IMR-90 (cell line): Measurements from ENCODE around the gene NCOA5. TPM values are rescaled to one million over a fixed set of nuclear protein-coding genes. Genes with fewer than 3 reads are reported as not detected.

Source experiments
- ATAC-seq: fragments of 200-7000 bp; cut with Tn5 transposase; 2 replicates; pipeline ENCODE4 v1.9.1; 2020; ENCODE audit warnings: low read depth, mild to moderate bottlenecking, moderate library complexity
- BruUV-seq: library from RNA; stranded (reverse); fragments of 400-500 nt; replicated peaks from 2 replicates; lab custom pipeline; 2021; lab: Mats Ljungman, UMichigan
- CTCF ChIA-PET: fragments of 300-600 bp; formaldehyde crosslinking; extraction: SDS; loops from one replicate; lab custom pipeline; 2021; ENCODE audit warnings: antibody characterized with exemption; lab: Yijun Ruan, JAX
- POLR2A ChIA-PET: fragments of 300-600 bp; sonication (Branson Sonifier 250); formaldehyde crosslinking; loops from one replicate; lab custom pipeline; 2022; ENCODE audit warnings: antibody characterized with exemption; ENCODE audit not compliant: unreplicated experiment; lab: Charles Lee
- DNase-seq: peaks from one replicate; pipeline ENCODE4 v3.0.0; 2013
- H2AFZ ChIP-seq: replicated peaks from 2 replicates; pipeline ENCODE3; 2013; ENCODE audit warnings: low read length, mild to moderate bottlenecking; ENCODE audit not compliant: poor library complexity
- H2AK5ac ChIP-seq: 2 replicates; pipeline ENCODE4 v1.6.1; 2013; ENCODE audit warnings: low read depth, low read length, inconsistent platforms
- H2AK9ac ChIP-seq: replicated peaks from 2 replicates; pipeline ENCODE3; 2013; ENCODE audit warnings: mild to moderate bottlenecking, low read depth, low read length, moderate library complexity; ENCODE audit not compliant: poor library complexity
- H2BK120ac ChIP-seq: 2 replicates; pipeline ENCODE4 v1.6.1; 2013; ENCODE audit warnings: low read depth, low read length, inconsistent platforms
- H2BK15ac ChIP-seq: 3 replicates; pipeline ENCODE4 v1.6.1; 2013; ENCODE audit warnings: low read depth, low read length, inconsistent platforms
- H2BK20ac ChIP-seq: 2 replicates; pipeline ENCODE4 v1.6.1; 2013; ENCODE audit warnings: low read depth, mild to moderate bottlenecking, inconsistent platforms, low read length, moderate library complexity
- H2BK5ac ChIP-seq: 2 replicates; pipeline ENCODE4 v1.6.1; 2013; ENCODE audit warnings: mild to moderate bottlenecking, low read depth, low read length, inconsistent platforms; ENCODE audit not compliant: poor library complexity, severe bottlenecking
- H3K14ac ChIP-seq: replicated peaks from 2 replicates; pipeline ENCODE4 v1.6.1; 2013; ENCODE audit warnings: low read depth, low read length, inconsistent platforms
- H3K18ac ChIP-seq: 2 replicates; pipeline ENCODE4 v1.6.1; 2013; ENCODE audit warnings: low read depth, low read length, control low read depth
- H3K23ac ChIP-seq: 2 replicates; pipeline ENCODE4 v1.6.1; 2013; ENCODE audit warnings: low read depth, low read length, inconsistent platforms
- H3K27ac ChIP-seq: 2 replicates; pipeline ENCODE4 v1.5.1; 2013; ENCODE audit warnings: mild to moderate bottlenecking, control low read depth, low read length; ENCODE audit not compliant: insufficient read depth
- H3K27me3 ChIP-seq: 2 replicates; pipeline ENCODE4 v1.6.1; 2013; ENCODE audit warnings: low read length; ENCODE audit not compliant: control insufficient read depth, insufficient read depth
- H3K36me3 ChIP-seq: 2 replicates; pipeline ENCODE4 v1.6.1; 2013; ENCODE audit warnings: low read length, mixed read lengths; ENCODE audit not compliant: control insufficient read depth, insufficient read depth
- H3K4ac ChIP-seq: 2 replicates; pipeline ENCODE4 v1.6.1; 2013; ENCODE audit warnings: low read depth, low read length, inconsistent platforms
- H3K4me1 ChIP-seq: 2 replicates; pipeline ENCODE4 v1.6.1; 2013; ENCODE audit warnings: low read length, mixed read lengths; ENCODE audit not compliant: control insufficient read depth, insufficient read depth
- H3K4me2 ChIP-seq: 2 replicates; pipeline ENCODE4 v1.6.1; 2013; ENCODE audit warnings: low read depth, mild to moderate bottlenecking, control low read depth, low read length, moderate library complexity
- H3K4me3 ChIP-seq: 2 replicates; pipeline ENCODE4 v1.5.1; 2013; ENCODE audit warnings: low read depth, mild to moderate bottlenecking, control low read depth, low read length, moderate library complexity; ENCODE audit not compliant: insufficient read depth
- H3K56ac ChIP-seq: 2 replicates; pipeline ENCODE4 v1.6.1; 2013; ENCODE audit warnings: low read length, inconsistent platforms; ENCODE audit not compliant: insufficient read depth; ENCODE audit errors: extremely low read depth
- H3K79me1 ChIP-seq, 2 experiments: 2 replicates each; pipeline ENCODE4 v1.6.1; 2013; ENCODE audit warnings: low read length in 2 of 2, inconsistent platforms in 1 of 2, low read depth in 1 of 2
- H3K9ac ChIP-seq: 2 replicates; pipeline ENCODE4 v1.6.1; 2013; ENCODE audit warnings: low read depth, low read length, control low read depth
- H3K9me1 ChIP-seq: 2 replicates; pipeline ENCODE4 v1.6.1; 2013; ENCODE audit warnings: low read length, inconsistent platforms; ENCODE audit not compliant: insufficient read depth
- H3K9me3 ChIP-seq: 2 replicates; pipeline ENCODE4 v1.6.1; 2013; ENCODE audit warnings: low read length; ENCODE audit not compliant: control insufficient read depth, insufficient read depth
- H4K20me1 ChIP-seq: 2 replicates; pipeline ENCODE4 v1.6.1; 2013; ENCODE audit warnings: low read length, inconsistent platforms; ENCODE audit not compliant: insufficient read depth
- H4K5ac ChIP-seq: 2 replicates; pipeline ENCODE4 v1.6.1; 2013; ENCODE audit warnings: mild to moderate bottlenecking, low read depth, low read length, control low read depth
- H4K8ac ChIP-seq, 2 experiments: 2 replicates each; pipeline ENCODE4 v1.6.1; 2013; ENCODE audit warnings: low read depth in 2 of 2, low read length in 2 of 2, control low read depth in 1 of 2, inconsistent platforms in 1 of 2
- H4K91ac ChIP-seq: 2 replicates; pipeline ENCODE4 v1.6.1; 2013; ENCODE audit warnings: low read depth, low read length, inconsistent platforms; ENCODE audit not compliant: insufficient read depth
- BHLHE40 ChIP-seq: fragments of 150-350 bp; IDR thresholded peaks from 2 replicates; pipeline ENCODE4 v1.6.1; 2016; ENCODE audit warnings: mild to moderate bottlenecking, low read depth, low read length
- CEBPB ChIP-seq: IDR thresholded peaks from 2 replicates; pipeline ENCODE4 v1.6.1; 2012; ENCODE audit warnings: low read depth, low read length, improper control_type of control experiment
- CTCF ChIP-seq: conservative IDR thresholded peaks from 2 replicates; pipeline ENCODE4 v1.5.1; 2012; ENCODE audit warnings: mild to moderate bottlenecking, low read depth, low read length, improper control_type of control experiment
- MAFK ChIP-seq: IDR thresholded peaks from 2 replicates; pipeline ENCODE4 v1.6.1; 2012; ENCODE audit warnings: low read depth, low read length, improper control_type of control experiment
- MAZ ChIP-seq: IDR thresholded peaks from 2 replicates; pipeline ENCODE4 v1.6.1; 2012; ENCODE audit warnings: low read depth, mild to moderate bottlenecking, low read length, improper control_type of control experiment, moderate library complexity, borderline replicate concordance
- MXI1 ChIP-seq: IDR thresholded peaks from 2 replicates; pipeline ENCODE4 v1.6.1; 2012; ENCODE audit warnings: low read depth, mild to moderate bottlenecking, low read length, moderate library complexity, borderline replicate concordance
- POLR2A ChIP-seq: IDR thresholded peaks from 2 replicates; pipeline ENCODE4 v1.6.1; 2012; ENCODE audit warnings: mild to moderate bottlenecking, low read depth, low read length
- RAD21 ChIP-seq: IDR thresholded peaks from 2 replicates; pipeline ENCODE4 v1.6.1; 2012; ENCODE audit warnings: low read length, improper control_type of control experiment
- RFX5 ChIP-seq: IDR thresholded peaks from 2 replicates; pipeline ENCODE4 v1.8.0; 2012; ENCODE audit warnings: low read depth, mild to moderate bottlenecking, low read length, moderate library complexity
- SMC3 ChIP-seq: fragments of 150-350 bp; IDR thresholded peaks from 2 replicates; pipeline ENCODE4 v1.6.1; 2016; ENCODE audit warnings: low read depth, mild to moderate bottlenecking, antibody characterized with exemption, low read length, moderate library complexity
- USF2 ChIP-seq: fragments of 150-350 bp; IDR thresholded peaks from 2 replicates; pipeline ENCODE4 v1.6.1; 2017; ENCODE audit warnings: mild to moderate bottlenecking, antibody characterized with exemption, low read length, low read depth
- WGBS, 2 experiments: methylation state at CpG; one replicate each; pipeline versions ENCODE4 v1.1.5 to v1.1.7; 2013; ENCODE audit warnings: missing lambda C conversion rate in 2 of 2; ENCODE audit not compliant: insufficient read length in 1 of 2; ENCODE audit errors: extremely low coverage in 2 of 2; 5-methylcytosine and 5-hydroxymethylcytosine counted together
- dilution Hi-C: fragments of 300-500 bp; cut with HindIII; formaldehyde crosslinking; loops from one replicate; pipeline ENCODE4 v1.14.3; 2018; ENCODE audit warnings: low sequenced_read_pairs; ENCODE audit not compliant: unreplicated experiment
- in situ Hi-C: fragments of 300-500 bp; cut with MboI; formaldehyde crosslinking; loops from 3 replicates; pipeline ENCODE4 v1.14.3; 2019; ENCODE audit warnings: low sequenced_read_pairs, inconsistent platforms, mixed read lengths
- intact Hi-C: fragments of 100-400 bp; cut with micrococcal nuclease; formaldehyde crosslinking; loops from 2 replicates; pipeline ENCODE4 v1.10.0; 2022
- polyA plus RNA-seq, 3 experiments: library from polyadenylated mRNA; depleted of rRNA; stranded (reverse); fragments of >200 nt; gene quantifications; 2 replicates each; pipeline ENCODE4 v1.2.3, GENCODE V29; 2012; ENCODE audit warnings: low replicate concordance in 1 of 3
- total RNA-seq: library from RNA; depleted of rRNA; stranded (reverse); fragments of >200 nt; gene quantifications from 2 replicates; pipeline ENCODE4 v1.2.3, GENCODE V29; 2012
- TF ChIP-seq, protein P1 (sequence below): fragments of 150-350 bp; IDR thresholded peaks from 2 replicates; pipeline ENCODE4 v1.6.1; 2016; ENCODE audit warnings: low read depth, mild to moderate bottlenecking, low read length, moderate library complexity, borderline replicate concordance

Gene NCOA5
- total and polyA plus RNA-seq, 2 of the 4 experiments (the other 2 are of a cell fraction): 17.4 to 20.6 TPM

GRCh38 chr20:46062151-46062550 is 27.6 kb downstream of the NCOA5 start:
- no peak overlapping the region for H3K14ac ChIP-seq
- H4K5ac ChIP-seq: no peak overlapping the region
- WGBS, 2 experiments: 86% methylated on average over 1 of the region's 4 CpGs; no CpG with 5 or more reads in 1 of the 2 experiments
- no peak overlapping the region for H2AK5ac ChIP-seq
- peaks cover 3% of the 10 kb centered on the region; the same call in 1 of the 2 replicates for H3K9me1 ChIP-seq
- no peak overlapping the region for H3K4me3 ChIP-seq
- intact Hi-C loops (no loop called here), dilution Hi-C loops (no loop called here), in situ Hi-C loops (no loop called here)
- H2BK15ac ChIP-seq: no peak overlapping the region
- CTCF ChIA-PET: no interaction called here
- H3K9me3 ChIP-seq: no peaks in the 10 kb centered on the region
- H4K20me1 ChIP-seq: peaks cover 33% of the 10 kb centered on the region
- no peak for DNase-seq
- H3K79me1 ChIP-seq: peaks cover 0 to 9% of the 10 kb centered on the region in 2 experiments; a peak in 2 of 4 replicates
- no peak overlapping the region for H3K4ac ChIP-seq
- no peak overlapping the region for H2BK120ac ChIP-seq
- H2BK20ac ChIP-seq: no peak overlapping the region
- peaks cover 8% of the 10 kb centered on the region; the same call in 1 of the 2 replicates for H3K27me3 ChIP-seq
- H3K56ac ChIP-seq: no peak overlapping the region
- H3K4me1 ChIP-seq: no peaks in the 10 kb centered on the region; the same call in 1 of the 2 replicates
- POLR2A ChIA-PET: no interaction called here
- H3K18ac ChIP-seq: no peak overlapping the region
- H4K8ac ChIP-seq: no peak overlapping the region
- no peak overlapping the region for H3K9ac ChIP-seq
- H3K23ac ChIP-seq: no peak overlapping the region
- H4K91ac ChIP-seq: no peak overlapping the region
- H3K27ac ChIP-seq: no peak overlapping the region
- no peak overlapping the region for H2AK9ac ChIP-seq
- peaks cover 52% of the 10 kb centered on the region for H3K36me3 ChIP-seq
- H2BK5ac ChIP-seq: no peak overlapping the region
- no TSS peak for BruUV-seq
- no peak overlapping the region for H3K4me2 ChIP-seq
- no peak for TF ChIP-seq USF2
- no peak for TF ChIP-seq BHLHE40
- no peak for TF ChIP-seq SMC3
- TF ChIP-seq RFX5: no peak
- no peak for TF ChIP-seq MAFK
- no peak for TF ChIP-seq POLR2A
- no peak for TF ChIP-seq CTCF
- no peak for TF ChIP-seq CEBPB
- TF ChIP-seq RAD21: no peak
- TF ChIP-seq MXI1: no peak
- TF ChIP-seq, protein P1, sequence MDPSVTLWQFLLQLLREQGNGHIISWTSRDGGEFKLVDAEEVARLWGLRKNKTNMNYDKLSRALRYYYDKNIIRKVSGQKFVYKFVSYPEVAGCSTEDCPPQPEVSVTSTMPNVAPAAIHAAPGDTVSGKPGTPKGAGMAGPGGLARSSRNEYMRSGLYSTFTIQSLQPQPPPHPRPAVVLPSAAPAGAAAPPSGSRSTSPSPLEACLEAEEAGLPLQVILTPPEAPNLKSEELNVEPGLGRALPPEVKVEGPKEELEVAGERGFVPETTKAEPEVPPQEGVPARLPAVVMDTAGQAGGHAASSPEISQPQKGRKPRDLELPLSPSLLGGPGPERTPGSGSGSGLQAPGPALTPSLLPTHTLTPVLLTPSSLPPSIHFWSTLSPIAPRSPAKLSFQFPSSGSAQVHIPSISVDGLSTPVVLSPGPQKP: no peak
- no peak for TF ChIP-seq MAZ
- H2AFZ ChIP-seq: no peak overlapping the region
- no peak for ATAC-seq
